Progenitor cell of endocrine pancreas (in vitro differentiated cells): ENCODE results near the gene HS3ST3B1. TPM values are rescaled to one million over a fixed set of nuclear protein-coding genes. Genes with fewer than 3 reads are reported as not detected.
A peak's percentile ranks its signal among the peaks of the same experiment; 100 is the strongest.

Experiments
- DNase-seq: peaks from one replicate; pipeline ENCODE4 v3.0.0; 2021; ENCODE audit warnings: low spot score; ENCODE audit not compliant: unreplicated experiment
- H3K27ac Mint-ChIP-seq: 2 replicates; pipeline ENCODE4 v1.8.0; 2021; ENCODE audit warnings: mild to moderate bottlenecking, moderate library complexity, mixed read lengths
- H3K27me3 Mint-ChIP-seq: 2 replicates; pipeline ENCODE4 v1.8.0; 2021; ENCODE audit warnings: mixed read lengths
- H3K36me3 Mint-ChIP-seq: 2 replicates; pipeline ENCODE4 v1.8.0; 2022; ENCODE audit warnings: mixed read lengths; ENCODE audit not compliant: insufficient read depth
- H3K4me1 Mint-ChIP-seq: 2 replicates; pipeline ENCODE4 v1.8.0; 2021; ENCODE audit warnings: low read depth, mixed read lengths
- H3K4me3 Mint-ChIP-seq: 2 replicates; pipeline ENCODE4 v1.8.0; 2021; ENCODE audit warnings: low read depth, mild to moderate bottlenecking, moderate library complexity, mixed read lengths
- H3K9me3 Mint-ChIP-seq: 2 replicates; pipeline ENCODE4 v1.8.0; 2021; ENCODE audit warnings: low read depth, mixed read lengths
- total RNA-seq: library from RNA; stranded (reverse); gene quantifications from 2 replicates; pipeline ENCODE4 v1.2.1, GENCODE V29; 2021
- TF ChIP-seq, protein P1 (sequence below): fragments of 200-600 bp; sonication (generic); IDR thresholded peaks from one replicate; pipeline ENCODE4 v1.5.0; 2021; ENCODE audit warnings: antibody characterized with exemption, mild to moderate bottlenecking; ENCODE audit not compliant: unreplicated experiment

The HS3ST3B1 gene
- total RNA-seq, 1 donor from 2014 or later, result 16.7 TPM

DNA sequence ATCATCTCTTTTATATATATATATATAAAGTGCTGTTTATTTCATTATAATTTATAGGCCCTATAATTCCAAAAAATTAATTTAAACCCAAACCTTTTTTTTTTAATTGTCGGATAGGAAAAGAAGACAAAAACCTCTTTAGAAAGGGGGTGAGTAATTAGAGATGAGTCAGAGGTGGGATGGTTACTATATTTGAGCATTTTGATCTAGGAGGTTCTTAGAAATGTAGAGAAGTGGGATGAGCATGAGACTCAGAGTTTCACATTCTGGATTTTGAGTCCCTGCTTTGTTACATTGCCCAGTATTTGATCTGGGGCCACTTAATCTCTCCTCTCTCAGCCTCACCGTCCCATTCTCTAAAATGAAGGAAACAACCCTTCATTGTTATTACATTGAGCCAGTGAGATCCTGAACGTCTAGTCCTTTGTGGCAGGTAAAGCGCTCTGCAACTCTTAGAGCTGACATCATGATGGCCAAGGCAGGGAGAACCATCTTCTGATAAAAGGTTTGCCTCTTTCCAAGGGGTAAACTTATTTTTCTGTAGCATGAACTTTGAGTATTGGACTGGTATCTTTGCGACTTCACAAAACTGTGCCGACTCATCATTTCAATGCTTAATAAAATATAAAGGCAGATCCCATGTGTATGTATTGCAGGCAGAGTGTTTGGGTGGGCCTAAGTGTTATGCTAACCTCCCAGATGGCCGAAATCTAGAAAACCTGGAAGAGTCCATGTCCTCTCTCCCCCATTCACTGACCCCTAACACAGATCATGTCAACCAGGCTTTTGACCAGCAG, 21.3 kb downstream of the HS3ST3B1 start:
- TF ChIP-seq, protein P1, sequence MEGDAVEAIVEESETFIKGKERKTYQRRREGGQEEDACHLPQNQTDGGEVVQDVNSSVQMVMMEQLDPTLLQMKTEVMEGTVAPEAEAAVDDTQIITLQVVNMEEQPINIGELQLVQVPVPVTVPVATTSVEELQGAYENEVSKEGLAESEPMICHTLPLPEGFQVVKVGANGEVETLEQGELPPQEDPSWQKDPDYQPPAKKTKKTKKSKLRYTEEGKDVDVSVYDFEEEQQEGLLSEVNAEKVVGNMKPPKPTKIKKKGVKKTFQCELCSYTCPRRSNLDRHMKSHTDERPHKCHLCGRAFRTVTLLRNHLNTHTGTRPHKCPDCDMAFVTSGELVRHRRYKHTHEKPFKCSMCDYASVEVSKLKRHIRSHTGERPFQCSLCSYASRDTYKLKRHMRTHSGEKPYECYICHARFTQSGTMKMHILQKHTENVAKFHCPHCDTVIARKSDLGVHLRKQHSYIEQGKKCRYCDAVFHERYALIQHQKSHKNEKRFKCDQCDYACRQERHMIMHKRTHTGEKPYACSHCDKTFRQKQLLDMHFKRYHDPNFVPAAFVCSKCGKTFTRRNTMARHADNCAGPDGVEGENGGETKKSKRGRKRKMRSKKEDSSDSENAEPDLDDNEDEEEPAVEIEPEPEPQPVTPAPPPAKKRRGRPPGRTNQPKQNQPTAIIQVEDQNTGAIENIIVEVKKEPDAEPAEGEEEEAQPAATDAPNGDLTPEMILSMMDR, result no peak
- H3K4me3 Mint-ChIP-seq, result no peak overlapping the region
- H3K36me3 Mint-ChIP-seq, result no peaks in the 10 kb centered on the region
- H3K27ac Mint-ChIP-seq, result no peak overlapping the region
- H3K9me3 Mint-ChIP-seq, result no peaks in the 10 kb centered on the region
- no peak for DNase-seq
- H3K27me3 Mint-ChIP-seq, result peaks cover 9% of the 10 kb centered on the region
- peaks cover 49% of the 10 kb centered on the region for H3K4me1 Mint-ChIP-seq

DNA sequence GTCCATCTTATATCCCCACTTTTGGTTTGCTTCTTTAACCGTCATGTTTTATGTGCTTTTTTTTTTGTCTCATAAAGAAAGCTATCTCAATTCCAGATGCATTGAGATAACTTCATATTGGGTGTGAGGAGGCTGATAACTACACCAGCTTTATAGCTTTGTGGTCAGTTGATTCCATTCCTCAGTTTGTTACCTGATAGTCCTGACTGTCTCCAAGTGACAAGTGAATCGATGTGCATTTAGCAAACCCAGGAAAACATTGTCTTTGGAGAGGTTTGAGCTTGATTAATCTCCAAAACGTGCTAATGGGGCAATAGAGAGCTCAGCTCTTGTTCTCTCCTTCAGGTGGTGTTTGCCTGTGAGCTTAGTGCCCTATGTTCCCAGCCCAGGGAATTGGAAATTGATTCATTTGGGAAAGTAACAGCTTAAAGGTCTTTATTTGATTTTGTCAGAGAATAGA, 22.7 kb downstream of the HS3ST3B1 start:
- Mint-ChIP-seq H3K9me3 (no peaks in the 10 kb centered on the region), H3K27me3 (peaks cover 4% of the 10 kb centered on the region), H3K4me1 (peaks cover 50% of the 10 kb centered on the region), H3K27ac (no peak overlapping the region), H3K36me3 (no peaks in the 10 kb centered on the region), H3K4me3 (no peak overlapping the region)
- DNase-seq, result no peak
- TF ChIP-seq, protein P1, result no peak

GRCh38 chr17:14325618-14326167, 24.8 kb downstream of the HS3ST3B1 start:
- Mint-ChIP-seq H3K9me3 (no peaks in the 10 kb centered on the region), H3K4me3 (no peak overlapping the region), H3K4me1 (peaks cover 49% of the 10 kb centered on the region), H3K36me3 (no peaks in the 10 kb centered on the region), H3K27me3 (no peaks in the 10 kb centered on the region), H3K27ac (peak overlapping the region; percentile 31)
- DNase-seq, result no peak
- TF ChIP-seq, protein P1, result no peak

- Mint-ChIP-seq H3K36me3 (no peaks in the 10 kb centered on the region), H3K27ac (no peak overlapping the region), H3K9me3 (no peaks in the 10 kb centered on the region), H3K27me3 (no peaks in the 10 kb centered on the region), H3K4me1 (peaks cover 26% of the 10 kb centered on the region), H3K4me3 (no peak overlapping the region)
- TF ChIP-seq, protein P1, result no peak
- no peak for DNase-seq
Observed at GRCh38 chr17:14329900-14330491, 29.1 kb downstream of the HS3ST3B1 start.

- Mint-ChIP-seq H3K4me3 (no peak overlapping the region), H3K27ac (peak overlapping the region; percentile 43), H3K4me1 (peaks cover 24% of the 10 kb centered on the region), H3K27me3 (no peaks in the 10 kb centered on the region), H3K36me3 (no peaks in the 10 kb centered on the region), H3K9me3 (no peaks in the 10 kb centered on the region)
- TF ChIP-seq, protein P1, result no peak
- DNase-seq, result no peak
Observed at GRCh38 chr17:14330492-14330962, 29.6 kb downstream of the HS3ST3B1 start.
